Measurements from ENCODE around the gene HEATR9.

The HEATR9 gene

GRCh38 chr17:35875072-35875799 is 6.5 kb upstream of the HEATR9 start:
- no peak overlapping the region for H3K4me3 ChIP-seq (ENCODE audit: low read length)
- H3K27me3 ChIP-seq (replicated peaks; ENCODE audit: control insufficient read depth, insufficient read depth, low read length), result peaks cover 7% of the 10 kb centered on the region
- H3K36me3 ChIP-seq (ENCODE audit: control insufficient read depth, insufficient read depth, low read length, severe bottlenecking), result no peaks in the 10 kb centered on the region
- no peak for DNase-seq (ENCODE audit: low read depth)
- no peak overlapping the region for H3K9ac ChIP-seq (ENCODE audit: low read length)
- no peaks in the 10 kb centered on the region for H3K9me3 ChIP-seq (ENCODE audit: control insufficient read depth, low read length)
- H3K4me1 ChIP-seq (ENCODE audit: control insufficient read depth, insufficient read depth, low read length), result no peaks in the 10 kb centered on the region

- Histone ChIP-seq H3K9me3 (ENCODE audit: control insufficient read depth, low read length) (no peaks in the 10 kb centered on the region), H3K36me3 (ENCODE audit: control insufficient read depth, insufficient read depth, low read length, severe bottlenecking) (no peaks in the 10 kb centered on the region), H3K4me1 (ENCODE audit: control insufficient read depth, insufficient read depth, low read length) (no peaks in the 10 kb centered on the region), H3K27me3 (replicated peaks; ENCODE audit: control insufficient read depth, insufficient read depth, low read length) (peaks cover 7% of the 10 kb centered on the region), H3K4me3 (ENCODE audit: low read length) (no peak overlapping the region), H3K9ac (ENCODE audit: low read length) (no peak overlapping the region)
- no peak for DNase-seq (ENCODE audit: low read depth)
Measured at GRCh38 chr17:35872196-35872980, 3.7 kb upstream of the HEATR9 start.

DNA sequence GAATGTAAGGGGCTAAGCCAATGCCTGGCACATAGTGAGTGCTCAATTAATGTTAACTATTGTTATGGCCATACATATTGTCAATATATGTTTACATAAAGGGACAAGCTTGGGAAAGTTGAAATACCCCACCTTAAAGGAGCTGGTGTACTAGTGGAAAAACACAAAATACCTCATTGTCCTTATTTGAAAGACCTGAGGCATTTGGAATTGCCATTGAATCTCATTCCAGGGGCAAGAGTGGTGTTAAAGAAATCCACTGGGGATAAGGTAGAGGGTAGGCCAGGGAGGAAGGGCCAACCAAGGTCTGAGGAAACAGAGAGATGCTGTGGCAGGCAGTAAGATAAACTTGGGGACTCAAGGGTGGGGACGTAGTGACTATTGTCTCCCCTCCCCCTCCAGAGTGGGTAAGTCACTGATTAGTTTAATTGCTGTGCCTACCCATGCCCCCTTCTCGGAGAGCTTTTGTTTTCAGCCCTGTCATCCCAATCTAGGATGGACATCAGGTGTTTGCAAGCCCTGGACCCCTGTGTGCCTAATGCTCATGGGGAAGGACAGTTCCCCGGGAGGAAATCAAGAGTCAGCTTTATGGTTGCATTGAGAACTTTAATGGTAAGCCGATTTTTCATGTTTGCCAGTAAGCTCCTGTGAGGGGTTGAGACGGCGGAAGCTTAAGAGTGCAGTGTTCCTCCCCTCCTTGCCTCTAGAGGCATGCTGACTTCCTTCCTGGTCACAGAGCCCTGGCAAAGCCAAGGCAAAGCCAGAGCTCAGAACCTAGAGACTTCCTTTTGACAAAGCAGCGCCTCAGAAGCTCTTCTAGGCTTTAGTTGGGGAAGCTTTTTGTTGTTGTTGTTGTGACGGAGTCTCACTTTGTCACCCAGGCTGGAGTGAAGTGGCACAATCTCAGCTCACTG is 2.5 kb upstream of the HEATR9 start:
- Histone ChIP-seq H3K4me1 (ENCODE audit: control insufficient read depth, insufficient read depth, low read length) (peaks cover 6% of the 10 kb centered on the region), H3K27me3 (replicated peaks; ENCODE audit: control insufficient read depth, insufficient read depth, low read length) (peaks cover 1% of the 10 kb centered on the region), H3K9me3 (ENCODE audit: control insufficient read depth, low read length) (no peaks in the 10 kb centered on the region), H3K4me3 (ENCODE audit: low read length) (no peak overlapping the region), H3K9ac (ENCODE audit: low read length) (no peak overlapping the region), H3K36me3 (ENCODE audit: control insufficient read depth, insufficient read depth, low read length, severe bottlenecking) (no peaks in the 10 kb centered on the region)
- DNase-seq (ENCODE audit: low read depth), result no peak

GRCh38 chr17:35867574-35867973 is 1.1 kb downstream of the HEATR9 start:
- Histone ChIP-seq H3K4me1 (ENCODE audit: control insufficient read depth, insufficient read depth, low read length) (peaks cover 16% of the 10 kb centered on the region), H3K27me3 (replicated peaks; ENCODE audit: control insufficient read depth, insufficient read depth, low read length) (no peaks in the 10 kb centered on the region), H3K4me3 (ENCODE audit: low read length) (no peak overlapping the region), H3K9ac (ENCODE audit: low read length) (no peak overlapping the region), H3K9me3 (ENCODE audit: control insufficient read depth, low read length) (no peaks in the 10 kb centered on the region), H3K36me3 (ENCODE audit: control insufficient read depth, insufficient read depth, low read length, severe bottlenecking) (no peaks in the 10 kb centered on the region)
- no peak for DNase-seq (ENCODE audit: low read depth)

DNA sequence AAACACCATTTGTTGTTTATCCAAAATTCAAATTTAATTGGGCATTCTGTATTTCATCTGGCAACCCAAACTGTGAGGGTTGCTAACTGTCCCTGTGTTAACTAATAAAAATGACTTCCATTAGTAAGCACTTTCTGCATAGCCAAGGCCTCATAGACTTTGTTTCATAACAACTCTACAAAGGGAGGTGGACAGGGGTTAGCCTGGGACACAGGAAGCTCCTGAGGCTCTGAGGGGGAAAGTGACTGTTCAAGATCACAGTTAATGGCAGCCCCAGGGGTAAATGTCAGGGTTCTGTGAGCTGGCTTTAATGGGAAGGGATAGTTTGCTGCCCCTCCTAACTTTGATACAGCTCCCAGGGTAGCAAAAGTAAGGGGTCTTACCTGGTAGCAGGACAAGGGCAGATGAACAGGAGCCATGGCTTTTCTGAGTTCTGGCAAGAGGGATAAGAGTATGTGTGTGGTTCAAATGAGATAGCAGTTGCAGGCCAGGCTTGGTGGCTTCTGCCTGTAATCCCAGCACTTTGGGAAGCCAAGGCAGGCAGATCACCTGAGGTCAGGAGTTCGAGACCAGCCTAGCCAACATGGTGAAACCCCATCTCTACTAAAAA is 2.2 kb downstream of the HEATR9 start:
- no peaks in the 10 kb centered on the region for H3K9me3 ChIP-seq (ENCODE audit: control insufficient read depth, low read length)
- peak overlapping the region; percentile 50 for H3K9ac ChIP-seq (ENCODE audit: low read length)
- no peaks in the 10 kb centered on the region for H3K36me3 ChIP-seq (ENCODE audit: control insufficient read depth, insufficient read depth, low read length, severe bottlenecking)
- H3K27me3 ChIP-seq (replicated peaks; ENCODE audit: control insufficient read depth, insufficient read depth, low read length), result no peaks in the 10 kb centered on the region
- no peak overlapping the region for H3K4me3 ChIP-seq (ENCODE audit: low read length)
- H3K4me1 ChIP-seq (ENCODE audit: control insufficient read depth, insufficient read depth, low read length), result peaks cover 16% of the 10 kb centered on the region
- peak; percentile 17 for DNase-seq (ENCODE audit: low read depth)

- no peaks in the 10 kb centered on the region for H3K27me3 ChIP-seq (replicated peaks; ENCODE audit: control insufficient read depth, insufficient read depth, low read length)
- no peaks in the 10 kb centered on the region for H3K36me3 ChIP-seq (ENCODE audit: control insufficient read depth, insufficient read depth, low read length, severe bottlenecking)
- H3K9me3 ChIP-seq (ENCODE audit: control insufficient read depth, low read length), result no peaks in the 10 kb centered on the region
Measured at GRCh38 chr17:35865412-35866340, 3.0 kb downstream of the HEATR9 start.

DNA sequence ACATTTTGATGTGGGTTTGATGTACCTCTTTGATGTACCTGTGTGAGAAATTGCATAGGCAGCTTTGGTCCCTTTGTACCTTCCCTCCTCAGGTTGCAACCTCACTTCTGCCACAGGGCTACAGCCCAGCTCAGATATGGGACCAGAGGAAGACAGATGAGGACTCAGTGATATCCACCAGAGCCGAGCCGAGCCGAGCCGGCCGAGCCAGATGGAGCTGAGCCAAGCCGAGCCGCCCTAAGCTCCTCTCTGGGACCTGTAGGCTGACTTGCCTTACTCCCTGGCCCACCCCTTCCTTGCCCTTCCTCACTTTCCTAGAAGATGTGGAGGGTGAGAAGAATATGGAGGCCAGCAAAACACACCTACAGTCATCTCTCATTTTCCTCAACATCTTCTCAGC is 3.8 kb downstream of the HEATR9 start:
- H3K9me3 ChIP-seq (ENCODE audit: control insufficient read depth, low read length), result no peaks in the 10 kb centered on the region
- no peaks in the 10 kb centered on the region for H3K36me3 ChIP-seq (ENCODE audit: control insufficient read depth, insufficient read depth, low read length, severe bottlenecking)
- no peak overlapping the region for H3K4me3 ChIP-seq (ENCODE audit: low read length)
- H3K4me1 ChIP-seq (ENCODE audit: control insufficient read depth, insufficient read depth, low read length), result peaks cover 17% of the 10 kb centered on the region
- no peak for DNase-seq (ENCODE audit: low read depth)
- H3K27me3 ChIP-seq (replicated peaks; ENCODE audit: control insufficient read depth, insufficient read depth, low read length), result no peaks in the 10 kb centered on the region
- H3K9ac ChIP-seq (ENCODE audit: low read length), result no peak overlapping the region

More at GRCh38 chr17:35865412-35866340, 3.0 kb downstream of the HEATR9 start:
- no peak overlapping the region for H3K4me3 ChIP-seq (ENCODE audit: low read length)
- peak overlapping the region; percentile 50 for H3K9ac ChIP-seq (ENCODE audit: low read length)
- DNase-seq (ENCODE audit: low read depth), result peak; percentile 56
- H3K4me1 ChIP-seq (ENCODE audit: control insufficient read depth, insufficient read depth, low read length), result peaks cover 16% of the 10 kb centered on the region

DNA sequence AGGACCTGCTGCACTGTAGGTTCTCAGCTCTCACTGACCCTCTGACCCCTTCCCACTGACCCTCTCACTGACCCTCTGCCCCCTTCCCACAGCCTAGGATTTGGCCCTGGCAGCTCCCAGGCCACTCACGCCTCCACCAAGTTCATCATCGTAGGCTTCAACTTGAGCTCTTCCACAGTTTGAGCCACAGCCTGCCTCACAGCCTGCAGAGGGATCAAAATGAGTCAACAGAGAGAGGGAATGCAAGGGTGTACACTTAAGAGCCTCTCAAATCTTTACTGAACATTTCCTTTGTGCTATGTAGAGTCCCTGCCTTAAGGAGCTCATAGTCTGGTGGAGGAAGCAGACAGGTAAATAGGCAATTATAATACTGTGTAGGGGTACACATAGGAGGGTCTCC is 12.1 kb downstream of the HEATR9 start:
- Histone ChIP-seq H3K4me1 (ENCODE audit: control insufficient read depth, insufficient read depth, low read length) (peaks cover 12% of the 10 kb centered on the region), H3K4me3 (ENCODE audit: low read length) (no peak overlapping the region), H3K36me3 (ENCODE audit: control insufficient read depth, insufficient read depth, low read length, severe bottlenecking) (peaks cover 4% of the 10 kb centered on the region), H3K9me3 (ENCODE audit: control insufficient read depth, low read length) (no peaks in the 10 kb centered on the region), H3K27me3 (replicated peaks; ENCODE audit: control insufficient read depth, insufficient read depth, low read length) (no peaks in the 10 kb centered on the region), H3K9ac (ENCODE audit: low read length) (no peak overlapping the region)
- no peak for DNase-seq (ENCODE audit: low read depth)

GRCh38 chr17:35855965-35856364 is 12.7 kb downstream of the HEATR9 start:
- H3K4me1 ChIP-seq (ENCODE audit: control insufficient read depth, insufficient read depth, low read length), result peaks cover 12% of the 10 kb centered on the region
- H3K9ac ChIP-seq (ENCODE audit: low read length), result no peak overlapping the region
- no peak overlapping the region for H3K4me3 ChIP-seq (ENCODE audit: low read length)
- H3K27me3 ChIP-seq (replicated peaks; ENCODE audit: control insufficient read depth, insufficient read depth, low read length), result no peaks in the 10 kb centered on the region
- no peak for DNase-seq (ENCODE audit: low read depth)
- no peaks in the 10 kb centered on the region for H3K9me3 ChIP-seq (ENCODE audit: control insufficient read depth, low read length)
- peaks cover 10% of the 10 kb centered on the region for H3K36me3 ChIP-seq (ENCODE audit: control insufficient read depth, insufficient read depth, low read length, severe bottlenecking)

All from adipocyte (in vitro differentiated cells).